ENCODE results near the gene TMEM9.
A peak's percentile ranks its signal among the peaks of the same experiment; 100 is the strongest.
"Not testable (repeated sequence)": the region's sequence is repeated elsewhere in the genome, so short reads cannot be mapped to it uniquely, and the experiment has no call there.

Gene TMEM9

GRCh38 chr1:201172999-201173610 is 18.8 kb upstream of the TMEM9 start:
- no peak for DNase-seq

GRCh38 chr1:201172326-201172725 is 18.1 kb upstream of the TMEM9 start:
- DNase-seq = no peak

DNA sequence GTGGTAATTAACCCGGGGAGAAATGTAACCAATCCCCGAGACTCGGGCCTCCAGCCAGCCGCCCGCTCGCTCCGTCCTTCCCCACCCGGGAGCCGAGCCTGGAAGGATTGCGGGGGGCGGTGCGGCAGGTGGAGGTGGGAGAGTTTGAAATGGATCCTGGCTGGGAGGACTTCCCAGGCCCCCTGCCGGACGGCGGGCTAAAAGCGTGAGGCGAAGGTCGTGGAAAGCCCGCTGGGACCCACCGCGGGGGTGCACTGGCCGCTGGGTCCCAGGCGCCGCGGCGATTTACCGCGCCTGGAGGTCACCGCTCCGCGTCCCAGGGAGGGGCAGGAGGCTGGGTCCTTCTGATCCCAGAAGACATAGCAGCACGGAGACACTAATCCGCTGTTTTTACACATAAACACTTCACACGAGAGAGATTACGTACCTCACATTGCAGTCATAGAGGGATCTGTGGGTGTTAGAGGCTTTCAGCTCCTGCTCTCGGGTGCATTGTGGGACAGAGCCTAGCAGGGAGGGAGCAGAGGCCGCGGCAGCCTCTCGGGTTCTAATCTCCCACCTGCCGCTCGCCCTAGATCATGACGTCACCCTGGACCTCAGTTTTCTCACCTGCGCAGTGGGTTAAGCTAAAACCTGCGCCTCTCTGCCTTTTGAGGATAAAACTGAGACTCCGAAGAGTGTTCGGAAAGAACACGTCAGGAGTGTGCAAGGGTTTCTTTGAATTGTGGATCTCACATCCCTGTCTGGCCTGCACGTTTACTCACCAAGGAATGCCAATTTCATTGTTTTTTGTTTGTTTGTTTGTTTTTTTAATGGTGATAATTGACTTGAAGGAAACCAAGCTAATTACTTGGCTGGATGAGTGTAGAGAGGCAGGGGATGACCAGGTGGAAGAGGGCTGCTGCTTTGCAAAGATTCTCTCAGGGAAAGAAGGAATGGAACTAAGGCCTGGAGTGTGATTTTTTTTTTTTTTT is 17.1 kb upstream of the TMEM9 start:
- peak; percentile 40 for DNase-seq

- peak; percentile 74 for DNase-seq
These were observed 16.3 kb upstream of the TMEM9 start for GRCh38 chr1:201170533-201171062.

GRCh38 chr1:201169971-201170532 is 15.8 kb upstream of the TMEM9 start:
- DNase-seq = no peak

GRCh38 chr1:201169203-201169602 is 14.9 kb upstream of the TMEM9 start:
- DNase-seq = no peak

GRCh38 chr1:201167041-201167991 is 13.0 kb upstream of the TMEM9 start:
- no peak for DNase-seq

GRCh38 chr1:201164645-201165044 is 10.4 kb upstream of the TMEM9 start:
- no peak for DNase-seq

GRCh38 chr1:201163707-201164106 is 9.4 kb upstream of the TMEM9 start:
- no peak for DNase-seq

GRCh38 chr1:201163036-201163435 is 8.8 kb upstream of the TMEM9 start:
- DNase-seq = not testable (repeated sequence)

DNA sequence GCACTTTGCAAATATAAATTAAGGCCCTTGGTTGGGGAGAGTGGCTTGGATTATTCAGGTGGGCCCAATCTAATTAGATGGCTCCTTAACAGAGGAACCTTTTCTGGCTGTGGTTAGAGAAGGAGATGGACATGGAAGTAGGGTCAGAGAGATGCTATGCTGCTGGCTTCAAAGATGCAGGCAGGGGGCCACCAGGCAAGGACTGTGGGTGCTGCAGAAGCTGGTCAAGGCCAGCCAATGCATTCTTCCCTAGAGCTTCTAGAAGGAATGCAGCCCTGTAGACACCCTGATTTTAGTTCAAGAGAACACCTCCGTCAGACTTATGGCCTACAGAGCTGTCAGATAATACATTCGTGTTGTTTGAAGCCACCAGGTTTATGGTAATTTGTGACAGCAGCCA is 3.7 kb upstream of the TMEM9 start:
- DNase-seq = no peak

GRCh38 chr1:201156819-201157218 is 2.5 kb upstream of the TMEM9 start:
- DNase-seq = no peak

DNA sequence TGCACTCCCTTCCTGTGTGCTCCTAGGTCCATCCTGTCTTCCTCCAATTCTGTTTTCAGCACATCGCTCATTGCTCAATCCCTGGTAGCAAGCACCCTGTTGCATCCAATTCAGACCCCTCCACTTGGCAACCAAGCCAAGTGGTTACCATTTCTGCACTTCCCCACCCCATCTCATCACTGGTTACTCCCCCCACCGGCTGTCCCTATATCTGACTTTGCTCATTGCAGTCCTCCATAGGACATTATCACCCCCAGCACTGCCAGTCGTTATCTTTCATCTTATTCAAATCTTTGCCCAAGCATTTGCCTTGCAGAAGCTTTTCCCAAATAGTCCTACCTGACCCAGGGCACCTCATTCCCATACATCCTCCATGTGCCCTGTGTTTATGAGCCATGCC is 2.1 kb upstream of the TMEM9 start:
- DNase-seq = no peak

DNA sequence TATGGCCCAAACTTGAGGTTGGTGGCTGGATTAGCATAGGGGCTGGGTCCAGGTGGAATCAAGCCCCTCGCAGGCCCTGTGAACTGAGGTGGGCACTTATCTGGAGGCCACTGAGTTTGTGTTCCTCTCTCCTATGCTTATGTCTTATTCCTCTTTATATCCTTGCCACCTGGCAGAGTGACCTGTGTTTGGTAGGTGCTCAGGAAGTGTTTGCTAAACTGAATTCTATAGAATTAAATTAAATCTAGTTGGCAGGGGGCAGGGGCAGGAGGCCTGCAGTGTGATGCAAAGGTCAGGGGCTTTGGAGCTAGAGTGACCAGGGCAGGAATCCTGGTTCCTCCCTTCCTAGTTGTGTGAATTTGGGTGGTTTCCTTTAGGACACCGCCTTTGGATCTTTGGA is 1.1 kb upstream of the TMEM9 start:
- DNase-seq = no peak

DNA sequence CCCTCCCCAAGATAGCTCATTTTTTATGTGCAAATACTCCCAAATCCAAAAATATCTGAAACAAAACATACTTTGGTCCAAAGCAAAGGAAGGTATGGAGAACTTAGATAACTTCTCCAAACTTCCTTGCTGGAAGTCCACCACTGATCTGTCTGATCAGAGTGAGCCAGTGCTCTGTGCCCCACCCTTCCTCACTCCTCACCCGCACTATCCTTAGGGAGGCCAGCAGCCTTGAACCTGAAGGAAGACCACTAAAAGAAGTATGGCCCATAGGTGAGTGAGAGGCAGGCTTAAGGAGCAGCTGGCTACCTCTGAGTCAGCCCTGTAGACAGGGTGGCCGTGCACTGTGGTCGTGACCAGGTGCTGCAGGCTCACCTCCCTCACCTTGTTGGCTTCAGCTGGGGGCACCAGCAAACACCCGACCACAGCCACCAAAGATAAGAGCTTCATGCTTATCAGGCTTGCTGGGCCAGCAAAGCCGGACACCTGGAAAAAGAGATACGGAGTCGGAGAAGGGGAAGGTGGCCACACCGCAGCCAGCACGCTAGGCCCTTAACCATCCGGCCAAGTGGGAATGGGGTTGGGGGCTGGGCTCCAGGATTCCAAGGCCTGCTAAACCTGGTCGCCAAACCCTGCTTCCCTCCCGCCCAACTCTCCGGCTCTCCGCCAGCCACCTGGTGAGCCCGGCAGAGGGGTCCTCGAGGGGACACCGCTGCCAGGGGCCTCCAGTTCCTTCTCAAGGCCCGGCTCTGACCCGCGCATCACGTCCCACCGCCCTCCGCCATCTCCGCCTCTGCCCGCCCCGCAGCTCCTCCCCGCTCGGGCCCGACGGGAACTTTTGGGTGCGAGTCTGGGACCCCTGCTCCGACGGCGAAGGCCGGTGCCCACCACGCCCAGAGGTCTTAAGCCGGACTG is 543 bp downstream of the TMEM9 start:
- DNase-seq = no peak

DNA sequence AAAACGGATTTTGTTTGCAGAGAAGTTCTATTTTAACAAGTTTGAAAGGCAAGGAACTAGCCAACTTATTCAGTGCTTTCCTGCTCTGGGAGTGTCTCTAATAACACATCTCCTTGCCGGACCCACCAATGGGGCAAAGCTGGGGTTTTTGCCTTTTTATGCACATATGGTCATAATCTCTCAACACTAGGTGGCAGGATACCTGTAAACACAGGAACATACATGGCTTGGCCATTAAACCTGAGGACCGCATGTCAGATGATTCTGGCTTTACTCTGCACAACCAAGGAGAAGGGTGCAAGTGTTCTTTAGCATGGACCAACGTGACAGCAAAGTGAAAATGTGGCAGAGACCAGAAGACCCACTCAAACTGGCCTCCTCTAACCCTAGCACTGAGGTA is 4.9 kb downstream of the TMEM9 start:
- DNase-seq = no peak

- no peak for DNase-seq
These were observed 6.8 kb downstream of the TMEM9 start for GRCh38 chr1:201147396-201148015.

- peak; percentile 7 for DNase-seq
These were observed 7.5 kb downstream of the TMEM9 start for GRCh38 chr1:201146626-201147390.

DNA sequence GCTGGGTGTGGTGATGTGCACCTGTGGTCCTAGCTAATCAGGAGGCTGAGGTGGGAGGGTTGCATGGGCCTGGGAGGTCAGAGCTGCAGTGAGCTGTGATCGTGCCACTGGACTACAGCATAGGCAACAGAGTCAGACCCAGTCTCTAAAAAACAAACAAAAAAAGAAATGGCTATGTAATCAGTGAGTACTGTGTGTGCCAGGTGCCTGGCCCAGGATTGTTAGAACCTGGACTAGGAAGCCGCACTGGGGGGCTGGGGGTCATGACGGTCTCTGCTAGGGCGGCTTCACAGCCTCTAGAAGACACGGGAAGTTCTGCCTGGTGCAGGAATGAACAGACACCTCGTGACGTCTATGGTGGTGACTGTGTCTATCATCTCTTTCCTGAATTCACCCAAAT is 8.5 kb downstream of the TMEM9 start:
- DNase-seq = no peak

DNA sequence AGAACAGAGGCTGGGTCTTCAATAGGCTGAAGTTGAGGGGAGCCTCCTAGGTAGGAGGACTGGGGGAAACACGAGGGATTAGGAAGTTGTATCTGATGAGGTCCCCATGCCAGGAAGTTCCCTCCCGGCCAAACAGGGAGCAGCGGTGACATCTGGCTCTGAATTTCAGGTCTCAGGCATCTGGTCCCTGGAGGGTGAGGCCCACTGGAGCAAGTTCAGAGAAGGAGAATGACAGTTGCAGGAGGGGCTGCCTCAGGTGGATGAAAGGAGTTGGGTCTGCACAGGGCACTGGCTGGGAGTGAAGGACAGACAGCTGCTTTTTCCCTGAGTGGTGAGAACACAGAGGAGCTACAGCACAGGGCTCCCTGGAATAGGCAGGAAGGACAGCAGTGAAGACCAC is 9.1 kb downstream of the TMEM9 start:
- no peak for DNase-seq

Measured in activated CD4-positive, CD25-positive, alpha-beta regulatory T cell treated with anti-CD3 and anti-CD28 coated beads, Interleukin-2, amount 50 U/mL, for 72 hours (primary cell).